GM21390 (cell line): Measurements from ENCODE around the gene C4orf17.
A peak's percentile ranks its signal among the peaks of the same experiment; 100 is the strongest.
"Not testable (repeated sequence)": the region's sequence is repeated elsewhere in the genome, so short reads cannot be mapped to it uniquely, and the experiment has no call there.

Experiments used
- ATAC-seq: cut with Tn5 transposase; IDR thresholded peaks from one replicate; pipeline ENCODE4 v1.9.1; 2021; ENCODE audit not compliant: unreplicated experiment

The C4orf17 gene

GRCh38 chr4:99510721-99511120, at the start of gene C4orf17:
C4orf17 (plus strand) TSS chr4:99511021; CDS start chr4:99513082, 2,061 bp downstream.
- no peak for ATAC-seq

- ATAC-seq = no peak
These were observed 49.0 kb upstream of the C4orf17 start for GRCh38 chr4:99461623-99462401.

GRCh38 chr4:99462875-99463464, 47.9 kb upstream of the C4orf17 start:
- ATAC-seq = peak; percentile 97

- ATAC-seq = no peak
These were observed 47.3 kb upstream of the C4orf17 start for GRCh38 chr4:99463566-99463965.

- no peak for ATAC-seq
These were observed 42.9 kb upstream of the C4orf17 start for GRCh38 chr4:99467887-99468286.

GRCh38 chr4:99468889-99469288, 41.9 kb upstream of the C4orf17 start:
- no peak for ATAC-seq

- no peak for ATAC-seq
These were observed 39.5 kb upstream of the C4orf17 start for GRCh38 chr4:99471349-99471748.

- no peak for ATAC-seq
These were observed 38.9 kb upstream of the C4orf17 start for GRCh38 chr4:99471896-99472295.

GRCh38 chr4:99473131-99473530, 37.7 kb upstream of the C4orf17 start:
- ATAC-seq = no peak

- ATAC-seq = no peak
These were observed 27.2 kb upstream of the C4orf17 start for GRCh38 chr4:99483636-99484035.

- ATAC-seq = no peak
These were observed 25.6 kb upstream of the C4orf17 start for GRCh38 chr4:99485212-99485611.

GRCh38 chr4:99486648-99487047, 24.2 kb upstream of the C4orf17 start:
- ATAC-seq = not testable (repeated sequence)

- no peak for ATAC-seq
These were observed 20.5 kb upstream of the C4orf17 start for GRCh38 chr4:99490286-99490685.

GRCh38 chr4:99504804-99505502, 5.9 kb upstream of the C4orf17 start:
- ATAC-seq = no peak

GRCh38 chr4:99506781-99507180, 4.0 kb upstream of the C4orf17 start:
- no peak for ATAC-seq

- ATAC-seq = no peak
These were observed 3.5 kb upstream of the C4orf17 start for GRCh38 chr4:99507349-99507748.

- no peak for ATAC-seq
These were observed 3.1 kb upstream of the C4orf17 start for GRCh38 chr4:99507762-99508161.

- ATAC-seq = no peak
These were observed 7.9 kb downstream of the C4orf17 start for GRCh38 chr4:99518601-99519295.

GRCh38 chr4:99529228-99529627, 18.4 kb downstream of the C4orf17 start:
- no peak for ATAC-seq

GRCh38 chr4:99529956-99530355, 19.1 kb downstream of the C4orf17 start:
- no peak for ATAC-seq

- not testable (repeated sequence) for ATAC-seq
These were observed 23.9 kb downstream of the C4orf17 start for GRCh38 chr4:99534699-99535098.
